ENCODE data around the gene ANKRD52.

Gene ANKRD52

GRCh38 chr12:56188778-56189098 is 69.4 kb downstream of the ANKRD52 start:
- Histone ChIP-seq H3K4me1 (ENCODE audit: insufficient read depth, low read length) (peaks cover 18% of the 10 kb centered on the region), H3K36me3 (ENCODE audit: insufficient read depth, low read length) (peaks cover 28% of the 10 kb centered on the region), H3K4me3 (ENCODE audit: low read depth in 1 of 2, low read length in 2 of 2) (peak overlapping the region; percentile 62 to 70), H3K27ac (ENCODE audit: low read depth, low read length) (peak overlapping the region; percentile 76), H3K9me3 (ENCODE audit: low read length) (no peaks in the 10 kb centered on the region), H3K27me3 (ENCODE audit: control insufficient read depth in 1 of 2, insufficient read depth in 2 of 2, low read length in 2 of 2) (no peaks in the 10 kb centered on the region), H3K9ac (ENCODE audit: low read length) (peak overlapping the region; percentile 43)

DNA sequence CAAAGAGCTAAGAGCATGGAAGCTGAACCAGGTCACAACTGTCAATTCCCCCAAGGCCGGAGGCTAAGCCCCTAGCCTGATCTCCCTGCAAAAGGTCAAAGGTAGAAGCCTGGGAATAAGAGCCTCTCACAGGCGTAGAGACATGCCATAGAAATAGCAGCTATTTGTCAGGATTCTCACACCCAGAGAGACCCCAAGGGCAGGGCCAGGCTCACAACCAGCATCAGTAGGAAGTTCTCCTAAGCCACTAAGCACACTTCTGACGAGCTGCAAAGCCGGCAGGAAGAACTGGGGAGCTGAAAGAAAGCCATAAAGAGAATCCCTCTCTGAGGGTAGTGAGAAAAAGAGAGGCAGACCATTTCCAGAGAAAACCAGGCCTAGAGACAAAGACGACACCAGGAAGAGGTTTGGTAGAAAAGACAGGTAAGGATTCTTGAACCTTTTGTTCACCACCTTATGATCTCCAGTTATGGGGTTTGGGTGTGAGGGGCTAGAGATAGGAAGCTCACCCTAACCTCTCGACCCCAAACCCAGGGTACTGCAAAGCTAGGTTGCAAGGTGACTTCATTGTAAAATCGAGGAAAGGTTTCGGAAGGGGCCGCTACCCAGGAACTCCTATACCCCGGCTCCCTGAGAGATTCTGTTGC is 69.9 kb downstream of the ANKRD52 start:
- Histone ChIP-seq H3K4me1 (ENCODE audit: insufficient read depth, low read length) (peaks cover 17% of the 10 kb centered on the region), H3K9ac (ENCODE audit: low read length) (peak overlapping the region; percentile 43), H3K36me3 (ENCODE audit: insufficient read depth, low read length) (peaks cover 32% of the 10 kb centered on the region), H3K27ac (ENCODE audit: low read depth, low read length) (peak overlapping the region; percentile 76), H3K4me3 (ENCODE audit: low read depth in 1 of 2, low read length in 2 of 2) (peak overlapping the region; percentile 62 to 70), H3K27me3 (ENCODE audit: control insufficient read depth in 1 of 2, insufficient read depth in 2 of 2, low read length in 2 of 2) (no peaks in the 10 kb centered on the region), H3K9me3 (ENCODE audit: low read length) (no peaks in the 10 kb centered on the region)

All from muscle layer of colon (tissue), 2 donors.